Activated naive CD4-positive, alpha-beta T cell treated with anti-CD3 and anti-CD28 coated beads for 36 hours (primary cell): Measurements from ENCODE around the gene S100A9. TPM values are rescaled to one million over a fixed set of nuclear protein-coding genes. Genes with fewer than 3 reads are reported as not detected.
A peak's percentile ranks its signal among the peaks of the same experiment; 100 is the strongest.

ENCODE experiments used
- CTCF ChIA-PET: fragments of 350-600 bp; sonication (Branson Sonifier 250); formaldehyde crosslinking; loops from one replicate; lab custom pipeline; 2021; ENCODE audit warnings: antibody characterized with exemption; lab: Charles Lee
- DNase-seq: peaks from one replicate; pipeline ENCODE4 v3.0.0-alpha.2; 2020
- H3K27ac Mint-ChIP-seq: one replicate; pipeline ENCODE4 v1.8.0; 2021; ENCODE audit warnings: mild to moderate bottlenecking, mixed read lengths
- H3K27me3 Mint-ChIP-seq: one replicate; pipeline ENCODE4 v1.8.0; 2021; ENCODE audit warnings: low read depth, mixed read lengths
- H3K36me3 Mint-ChIP-seq: one replicate; pipeline ENCODE4 v1.8.0; 2021; ENCODE audit warnings: low read depth, mixed read lengths
- H3K4me1 Mint-ChIP-seq: one replicate; pipeline ENCODE4 v1.8.0; 2021; ENCODE audit warnings: low read depth, mixed read lengths
- H3K4me3 Mint-ChIP-seq: one replicate; pipeline ENCODE4 v1.8.0; 2021; ENCODE audit warnings: mild to moderate bottlenecking, moderate library complexity, mixed read lengths
- H3K9me3 Mint-ChIP-seq: one replicate; pipeline ENCODE4 v1.8.0; 2021; ENCODE audit warnings: mixed read lengths
- intact Hi-C: fragments of 100-400 bp; cut with micrococcal nuclease; formaldehyde crosslinking; loops from one replicate; pipeline ENCODE4 v1.15.1; 2023
- total RNA-seq, 2 experiments: library from RNA; stranded (reverse); gene quantifications; one replicate each; pipeline ENCODE4 v1.2.3, GENCODE V29; 2021

Gene S100A9
- total RNA-seq, 2 experiments from 2014 or later: 1.7 to 2.6 TPM

DNA sequence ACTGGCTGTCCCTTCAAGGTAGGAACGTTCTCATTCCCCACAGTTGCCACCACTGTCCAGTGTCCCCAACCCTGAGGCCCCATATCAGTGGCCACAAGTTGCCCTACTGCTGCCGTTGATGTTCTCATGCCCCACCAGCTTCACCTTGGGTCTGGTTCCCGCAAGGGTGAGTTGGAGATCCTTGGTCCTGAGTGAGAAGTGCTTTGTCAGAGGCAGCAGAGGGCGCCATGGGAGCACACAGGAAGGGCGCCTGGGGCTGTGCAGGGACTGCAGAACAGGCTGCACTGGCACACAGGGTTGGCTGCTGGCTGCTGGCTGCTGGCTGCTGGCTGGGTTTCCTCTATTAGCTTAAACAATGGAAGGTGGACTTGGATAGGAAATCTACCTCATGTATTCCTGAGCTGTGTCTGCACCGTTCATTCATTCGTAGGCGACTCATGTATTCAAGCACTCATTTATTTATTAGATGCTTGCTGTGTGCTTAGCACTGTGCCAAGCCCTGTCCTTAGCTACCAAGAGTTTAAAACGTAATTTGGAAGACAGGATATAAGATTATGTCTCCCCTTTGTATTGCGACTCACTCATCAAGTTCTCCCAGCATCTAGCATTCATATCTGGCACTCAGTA is 2.1 kb upstream of the S100A9 start:
- Mint-ChIP-seq H3K4me3 (no peak overlapping the region), H3K36me3 (no peaks in the 10 kb centered on the region), H3K9me3 (no peaks in the 10 kb centered on the region), H3K4me1 (peaks cover 18% of the 10 kb centered on the region), H3K27ac (no peak overlapping the region), H3K27me3 (no peaks in the 10 kb centered on the region)
- intact Hi-C loops: loop anchor here (1.0 to 10.0 kb wide), 2 partner anchors 49 to 419 kb away; partner anchors contain the start of gene SLC27A3
- CTCF ChIA-PET: interaction anchor here (0.6 to 5.7 kb wide), 8 partner anchors 41 to 336 kb away, joined by 3 to 127 read pairs (median 4); no protein-coding TSS in a partner anchor
- DNase-seq: peak; percentile 71

- no peak for DNase-seq
- CTCF ChIA-PET: interaction anchor here (0.6 to 5.7 kb wide), 5 partner anchors 30 to 138 kb away, joined by 3 to 127 read pairs (median 5); no protein-coding TSS in a partner anchor
- Mint-ChIP-seq H3K27me3 (no peaks in the 10 kb centered on the region), H3K36me3 (no peaks in the 10 kb centered on the region), H3K4me3 (no peak overlapping the region), H3K27ac (no peak overlapping the region), H3K4me1 (peaks cover 18% of the 10 kb centered on the region), H3K9me3 (no peaks in the 10 kb centered on the region)
- intact Hi-C loops: loop anchor here (10.0 kb wide), 1 partner anchor 418 kb away; the partner anchor contains the start of gene SLC27A3
Measured at GRCh38 chr1:153356392-153357075, 1.1 kb upstream of the S100A9 start.

DNA sequence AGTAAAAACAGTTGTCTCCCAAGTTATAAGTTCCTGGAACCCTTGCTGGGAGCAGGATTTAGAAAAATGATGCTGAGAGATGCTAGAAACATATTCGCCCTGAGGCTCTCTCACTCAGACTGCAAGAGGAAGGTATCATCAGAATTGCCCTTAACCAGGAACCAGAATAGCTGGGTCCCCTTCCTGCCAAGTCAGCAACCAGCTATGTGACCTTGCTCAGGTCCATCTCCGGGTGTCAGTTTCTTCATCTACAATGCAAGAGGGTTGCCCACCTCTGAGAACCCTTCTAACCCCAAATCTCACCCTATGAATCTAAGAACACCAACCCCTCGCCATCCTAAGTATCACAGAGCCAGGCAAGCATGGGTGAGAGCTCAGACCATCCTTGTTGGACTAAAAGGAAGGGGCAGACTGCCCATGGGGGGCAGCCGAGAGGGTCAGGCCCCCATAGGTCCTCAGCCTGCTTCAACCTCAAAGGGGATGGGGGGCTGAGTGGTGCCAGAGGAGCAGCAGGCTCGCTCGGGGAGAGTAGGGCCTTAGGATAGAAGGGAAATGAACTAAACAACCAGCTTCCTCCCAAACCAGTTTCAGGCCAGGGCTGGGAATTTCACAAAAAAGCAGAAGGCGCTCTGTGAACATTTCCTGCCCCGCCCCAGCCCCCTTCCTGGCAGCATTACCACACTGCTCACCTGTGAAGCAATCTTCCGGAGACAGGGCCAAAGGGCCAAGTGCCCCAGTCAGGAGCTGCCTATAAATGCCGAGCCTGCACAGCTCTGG is 390 bp upstream of the S100A9 start:
- DNase-seq: peak; percentile 55
- no peaks in the 10 kb centered on the region for H3K27me3 Mint-ChIP-seq
- H3K36me3 Mint-ChIP-seq: no peaks in the 10 kb centered on the region
- no peak overlapping the region for H3K4me3 Mint-ChIP-seq
- peaks cover 18% of the 10 kb centered on the region for H3K4me1 Mint-ChIP-seq
- intact Hi-C loops: loop anchor here (10.0 kb wide), 1 partner anchor 418 kb away; the partner anchor contains the start of gene SLC27A3
- no peaks in the 10 kb centered on the region for H3K9me3 Mint-ChIP-seq
- peak overlapping the region; percentile 0 for H3K27ac Mint-ChIP-seq
- CTCF ChIA-PET: interaction anchor here (0.6 to 2.4 kb wide), 4 partner anchors 30 to 138 kb away, joined by 3 to 35 read pairs (median 4); no protein-coding TSS in a partner anchor

GRCh38 chr1:153358691-153358975 is 979 bp downstream of the S100A9 start:
- Mint-ChIP-seq H3K9me3 (no peaks in the 10 kb centered on the region), H3K27ac (no peak overlapping the region), H3K4me3 (no peak overlapping the region), H3K27me3 (no peaks in the 10 kb centered on the region), H3K4me1 (peaks cover 18% of the 10 kb centered on the region), H3K36me3 (no peaks in the 10 kb centered on the region)
- intact Hi-C loops: loop anchor here (10.0 kb wide), 1 partner anchor 416 kb away; the partner anchor contains the start of gene SLC27A3
- CTCF ChIA-PET: interaction anchor here (0.7 to 2.4 kb wide), 4 partner anchors 10 to 136 kb away, joined by 3 to 35 read pairs (median 4); partner anchors contain the start of gene PGLYRP4
- DNase-seq: no peak

DNA sequence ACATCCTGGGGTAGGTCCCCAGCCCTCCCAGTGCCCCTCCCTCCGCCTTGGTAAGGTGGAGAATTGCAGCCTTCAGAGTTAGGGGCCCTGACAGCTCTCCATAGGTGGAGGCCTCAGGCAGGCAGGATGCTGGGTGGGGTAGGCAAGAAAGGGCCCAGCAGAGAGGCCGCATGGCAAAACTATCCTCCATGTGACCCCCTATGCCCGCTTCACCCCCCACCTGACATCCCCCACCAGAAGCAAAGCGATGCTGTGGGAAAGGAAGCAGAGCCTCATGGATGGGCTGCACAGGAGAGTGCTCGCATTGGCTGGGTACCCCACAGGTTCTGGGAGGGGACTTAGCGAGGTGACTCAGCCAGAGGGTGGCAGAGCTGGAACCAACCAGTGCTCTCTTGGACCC is 1.6 kb downstream of the S100A9 start:
- H3K4me3 Mint-ChIP-seq: no peak overlapping the region

DNA sequence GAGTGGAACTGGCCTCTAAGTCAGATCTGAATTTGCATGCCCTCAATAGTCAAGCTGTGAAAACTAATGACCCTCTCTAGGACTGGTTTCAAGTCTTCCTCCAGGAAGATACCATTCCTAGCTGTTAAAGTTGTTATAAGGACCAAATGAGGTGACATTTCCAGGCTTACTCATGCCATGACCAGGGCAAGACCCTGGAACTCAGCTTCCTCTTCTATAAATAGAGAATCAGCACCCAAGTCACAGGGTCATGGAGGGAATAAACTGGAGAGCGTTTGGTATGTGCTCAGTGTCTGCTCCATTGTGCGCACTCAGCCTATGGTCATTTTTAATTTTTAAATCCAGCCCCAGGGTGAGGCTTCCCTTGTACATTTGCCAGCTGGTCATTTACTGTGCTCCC is 2.5 kb downstream of the S100A9 start:
- Mint-ChIP-seq H3K9me3 (no peaks in the 10 kb centered on the region), H3K4me3 (no peak overlapping the region), H3K27ac (no peak overlapping the region), H3K4me1 (peaks cover 20% of the 10 kb centered on the region), H3K36me3 (no peaks in the 10 kb centered on the region), H3K27me3 (no peaks in the 10 kb centered on the region)
- CTCF ChIA-PET: interaction anchor here (0.6 to 1.2 kb wide), 3 partner anchors 8 to 151 kb away, joined by 3 to 7 read pairs (median 3); no protein-coding TSS in a partner anchor
- intact Hi-C loops: no loop called here
- DNase-seq: no peak

More for the DNA sequence above, 1.6 kb downstream of the S100A9 start:
- CTCF ChIA-PET: no interaction called here
- Mint-ChIP-seq H3K27ac (no peak overlapping the region), H3K36me3 (no peaks in the 10 kb centered on the region), H3K27me3 (no peaks in the 10 kb centered on the region), H3K9me3 (no peaks in the 10 kb centered on the region), H3K4me1 (peaks cover 19% of the 10 kb centered on the region)
- DNase-seq: no peak
- intact Hi-C loops: loop anchor here (10.0 kb wide), 1 partner anchor 416 kb away; the partner anchor contains the start of gene SLC27A3

DNA sequence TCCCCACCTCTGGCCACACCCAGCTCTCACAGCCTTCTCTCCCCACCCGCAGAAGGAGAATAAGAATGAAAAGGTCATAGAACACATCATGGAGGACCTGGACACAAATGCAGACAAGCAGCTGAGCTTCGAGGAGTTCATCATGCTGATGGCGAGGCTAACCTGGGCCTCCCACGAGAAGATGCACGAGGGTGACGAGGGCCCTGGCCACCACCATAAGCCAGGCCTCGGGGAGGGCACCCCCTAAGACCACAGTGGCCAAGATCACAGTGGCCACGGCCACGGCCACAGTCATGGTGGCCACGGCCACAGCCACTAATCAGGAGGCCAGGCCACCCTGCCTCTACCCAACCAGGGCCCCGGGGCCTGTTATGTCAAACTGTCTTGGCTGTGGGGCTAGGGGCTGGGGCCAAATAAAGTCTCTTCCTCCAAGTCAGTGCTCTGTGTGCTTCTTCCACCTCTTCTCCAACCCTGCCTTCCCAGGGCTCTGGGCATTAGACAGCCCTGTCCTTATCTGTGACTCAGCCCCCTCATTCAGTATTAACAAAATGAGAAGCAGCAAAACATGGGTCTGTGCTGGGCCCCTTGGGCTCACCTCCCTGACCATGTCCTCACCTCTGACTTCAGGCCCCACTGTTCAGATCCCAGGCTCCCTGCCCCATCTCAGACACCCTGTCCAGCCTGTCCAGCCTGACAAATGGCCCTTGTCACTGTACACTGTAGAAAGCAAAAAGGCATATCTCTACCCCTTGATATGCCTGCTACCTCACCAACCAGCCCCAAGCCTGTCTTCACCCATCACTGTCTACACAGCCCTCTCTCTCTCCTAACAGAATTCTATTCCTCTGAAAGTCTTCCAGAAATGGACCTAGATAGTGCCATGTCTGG is 3.2 kb downstream of the S100A9 start:
- no peaks in the 10 kb centered on the region for H3K9me3 Mint-ChIP-seq
- intact Hi-C loops: no loop called here
- H3K27me3 Mint-ChIP-seq: no peaks in the 10 kb centered on the region
- H3K4me3 Mint-ChIP-seq: no peak overlapping the region
- H3K36me3 Mint-ChIP-seq: no peaks in the 10 kb centered on the region
- CTCF ChIA-PET: interaction anchor here (0.9 to 3.6 kb wide), 3 partner anchors 8 to 133 kb away, joined by 3 to 16 read pairs (median 7); no protein-coding TSS in a partner anchor
- DNase-seq: no peak
- H3K4me1 Mint-ChIP-seq: peaks cover 20% of the 10 kb centered on the region
- H3K27ac Mint-ChIP-seq: no peak overlapping the region

DNA sequence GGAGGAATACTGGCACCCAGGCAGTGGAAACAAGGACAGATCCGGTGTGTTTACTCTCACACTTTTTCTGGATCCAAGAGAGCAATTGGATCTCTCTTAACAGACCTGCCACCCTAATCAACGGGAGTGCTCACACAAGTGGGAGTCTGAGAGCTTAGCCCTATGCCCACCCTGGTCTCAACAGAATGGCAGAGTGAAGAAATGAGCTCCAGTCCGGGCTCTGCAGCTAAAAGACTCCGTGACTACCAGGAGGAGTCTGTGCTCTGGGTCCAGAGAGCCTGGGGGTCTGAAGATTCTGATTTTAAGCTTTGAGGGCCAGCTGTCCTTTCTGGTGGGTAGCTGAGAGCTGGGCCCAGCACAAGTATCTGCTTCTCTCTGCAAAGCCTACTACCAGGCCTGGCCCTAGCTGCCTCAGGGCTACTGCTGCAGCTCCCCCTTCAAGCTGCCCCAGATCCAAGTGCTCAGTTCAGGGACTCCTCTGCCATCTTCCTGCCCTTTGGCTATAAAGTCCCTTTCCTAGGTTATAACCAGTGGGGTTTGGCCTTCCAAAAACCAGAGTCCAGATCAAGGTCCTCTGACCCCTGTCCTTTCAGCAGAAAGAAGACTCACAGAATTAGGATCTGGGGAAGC is 3.9 kb downstream of the S100A9 start:
- H3K36me3 Mint-ChIP-seq: no peaks in the 10 kb centered on the region
- CTCF ChIA-PET: interaction anchor here (0.6 to 3.6 kb wide), 2 partner anchors 9 to 60 kb away, joined by 3 to 16 read pairs; no protein-coding TSS in a partner anchor
- DNase-seq: no peak
- peaks cover 18% of the 10 kb centered on the region for H3K4me1 Mint-ChIP-seq
- intact Hi-C loops: no loop called here
- no peak overlapping the region for H3K4me3 Mint-ChIP-seq
- no peak overlapping the region for H3K27ac Mint-ChIP-seq
- H3K27me3 Mint-ChIP-seq: no peaks in the 10 kb centered on the region
- H3K9me3 Mint-ChIP-seq: no peaks in the 10 kb centered on the region

- H3K9me3 Mint-ChIP-seq: no peaks in the 10 kb centered on the region
- H3K36me3 Mint-ChIP-seq: no peaks in the 10 kb centered on the region
- H3K27me3 Mint-ChIP-seq: no peaks in the 10 kb centered on the region
- DNase-seq: no peak
- intact Hi-C loops: no loop called here
- CTCF ChIA-PET: interaction anchor here (0.6 to 3.6 kb wide), 2 partner anchors 10 to 59 kb away, joined by 3 to 16 read pairs; no protein-coding TSS in a partner anchor
- peaks cover 11% of the 10 kb centered on the region for H3K4me1 Mint-ChIP-seq
- H3K4me3 Mint-ChIP-seq: no peak overlapping the region
- no peak overlapping the region for H3K27ac Mint-ChIP-seq
Measured at GRCh38 chr1:153362187-153362775, 4.6 kb downstream of the S100A9 start.

GRCh38 chr1:153363641-153364040 is 6.0 kb downstream of the S100A9 start:
- H3K27ac Mint-ChIP-seq: no peak overlapping the region
- H3K27me3 Mint-ChIP-seq: no peaks in the 10 kb centered on the region
- CTCF ChIA-PET: interaction anchor here (0.7 to 3.6 kb wide), 3 partner anchors 11 to 99 kb away, joined by 3 to 16 read pairs (median 5); no protein-coding TSS in a partner anchor
- no peak overlapping the region for H3K4me3 Mint-ChIP-seq
- H3K4me1 Mint-ChIP-seq: peaks cover 1% of the 10 kb centered on the region
- no peak for DNase-seq
- H3K9me3 Mint-ChIP-seq: no peaks in the 10 kb centered on the region
- intact Hi-C loops: no loop called here
- H3K36me3 Mint-ChIP-seq: no peaks in the 10 kb centered on the region
